Measurements from ENCODE around the gene IL12RB2. TPM values are rescaled to one million over a fixed set of nuclear protein-coding genes. Genes with fewer than 3 reads are reported as not detected.

The IL12RB2 gene
- total RNA-seq, 1 experiment from 2014 or later = not detected

DNA sequence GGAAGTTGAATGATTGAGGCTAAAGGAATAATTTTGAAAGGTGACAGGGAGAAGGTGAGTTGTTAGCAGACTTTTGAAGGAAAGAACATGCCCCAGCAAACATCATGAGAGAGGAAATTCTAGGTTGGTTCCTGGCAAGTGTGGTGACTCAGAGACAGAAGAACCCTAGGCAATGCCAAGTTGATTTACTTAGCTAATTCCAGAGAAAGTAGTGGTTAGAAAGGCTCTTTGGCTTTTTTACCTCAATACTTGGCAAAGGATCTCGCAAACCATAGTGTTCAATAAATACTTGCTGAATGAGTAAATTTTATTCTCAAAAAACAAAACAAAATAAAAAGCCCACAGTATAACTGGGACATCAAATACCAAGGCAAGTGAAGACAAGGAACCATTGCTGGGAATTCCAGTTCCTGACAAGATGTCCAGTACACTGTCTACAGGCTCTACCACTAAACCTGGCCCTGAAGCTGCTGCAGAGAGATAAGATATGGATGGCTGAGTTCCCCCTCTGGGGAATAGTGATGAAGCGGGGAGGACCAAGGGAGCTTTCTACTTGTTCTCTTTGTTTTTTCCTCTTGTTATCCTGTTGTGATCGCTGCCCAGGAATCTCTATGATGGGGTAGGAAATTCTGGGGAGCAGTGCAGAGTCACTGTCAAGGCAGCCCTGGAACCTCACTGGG lies 48.2 kb downstream of the IL12RB2 start:
- Mint-ChIP-seq H3K36me3 (ENCODE audit: insufficient read depth, unreplicated experiment) (no peaks in the 10 kb centered on the region), H3K27ac (ENCODE audit: unreplicated experiment) (no peak overlapping the region), H3K27me3 (ENCODE audit: unreplicated experiment) (no peaks in the 10 kb centered on the region), H3K9me3 (ENCODE audit: low read depth, unreplicated experiment) (no peaks in the 10 kb centered on the region), H3K4me1 (ENCODE audit: low read depth, unreplicated experiment) (no peaks in the 10 kb centered on the region), H3K4me3 (ENCODE audit: low read depth, unreplicated experiment) (no peak overlapping the region)
- no TSS peak for BruUV-seq (replicated peaks)
- TF ChIP-seq, protein P1, sequence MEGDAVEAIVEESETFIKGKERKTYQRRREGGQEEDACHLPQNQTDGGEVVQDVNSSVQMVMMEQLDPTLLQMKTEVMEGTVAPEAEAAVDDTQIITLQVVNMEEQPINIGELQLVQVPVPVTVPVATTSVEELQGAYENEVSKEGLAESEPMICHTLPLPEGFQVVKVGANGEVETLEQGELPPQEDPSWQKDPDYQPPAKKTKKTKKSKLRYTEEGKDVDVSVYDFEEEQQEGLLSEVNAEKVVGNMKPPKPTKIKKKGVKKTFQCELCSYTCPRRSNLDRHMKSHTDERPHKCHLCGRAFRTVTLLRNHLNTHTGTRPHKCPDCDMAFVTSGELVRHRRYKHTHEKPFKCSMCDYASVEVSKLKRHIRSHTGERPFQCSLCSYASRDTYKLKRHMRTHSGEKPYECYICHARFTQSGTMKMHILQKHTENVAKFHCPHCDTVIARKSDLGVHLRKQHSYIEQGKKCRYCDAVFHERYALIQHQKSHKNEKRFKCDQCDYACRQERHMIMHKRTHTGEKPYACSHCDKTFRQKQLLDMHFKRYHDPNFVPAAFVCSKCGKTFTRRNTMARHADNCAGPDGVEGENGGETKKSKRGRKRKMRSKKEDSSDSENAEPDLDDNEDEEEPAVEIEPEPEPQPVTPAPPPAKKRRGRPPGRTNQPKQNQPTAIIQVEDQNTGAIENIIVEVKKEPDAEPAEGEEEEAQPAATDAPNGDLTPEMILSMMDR (IDR thresholded peaks at IDR 0.05; ENCODE audit: unreplicated experiment) = no peak
- CTCF ChIA-PET = no interaction called here
- intact Hi-C loops (cut with micrococcal nuclease; ENCODE audit: unreplicated experiment) = no loop called here
- DNase-seq = no peak

DNA sequence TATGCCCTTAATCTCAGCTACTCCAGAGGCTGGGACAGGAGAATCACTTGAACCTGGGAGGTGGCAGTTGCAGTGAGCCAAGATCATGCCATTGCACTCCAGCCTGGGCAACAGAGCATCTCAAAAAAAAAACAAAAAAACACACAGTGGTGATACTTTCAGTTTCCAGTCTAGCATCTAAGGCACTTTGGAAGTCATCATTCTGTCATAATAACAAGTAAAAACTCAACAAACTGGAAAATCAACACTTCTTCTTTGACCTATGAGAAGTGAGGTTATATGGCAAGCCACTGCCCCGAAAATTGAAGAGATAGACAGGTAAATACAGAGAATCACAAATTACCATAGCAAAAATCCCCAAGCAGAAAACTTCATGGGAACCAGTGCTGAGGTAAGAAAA lies 51.9 kb downstream of the IL12RB2 start:
- BruUV-seq (replicated peaks) = no TSS peak

DNA sequence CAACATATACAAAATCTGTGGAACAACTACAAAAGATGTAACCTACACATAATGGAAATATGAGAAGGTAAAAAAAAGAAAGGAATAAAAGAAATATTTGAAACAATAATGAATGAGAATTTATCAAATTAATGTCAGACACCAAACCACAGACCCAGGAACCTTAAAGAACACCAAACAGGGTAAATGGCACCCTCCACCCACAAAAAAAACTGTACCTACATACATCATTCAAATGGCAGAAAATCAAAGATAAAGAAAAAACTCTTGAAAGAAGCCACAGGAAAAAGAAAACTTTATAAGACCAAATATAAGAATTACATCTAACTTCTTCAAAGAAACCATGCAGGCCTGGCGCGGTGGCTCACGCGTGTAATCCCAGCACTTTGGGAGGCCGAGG lies 54.0 kb downstream of the IL12RB2 start:
- no peak overlapping the region for H3K27ac Mint-ChIP-seq (ENCODE audit: unreplicated experiment)
- no peak for DNase-seq
- no peaks in the 10 kb centered on the region for H3K36me3 Mint-ChIP-seq (ENCODE audit: insufficient read depth, unreplicated experiment)
- intact Hi-C loops (cut with micrococcal nuclease; ENCODE audit: unreplicated experiment) = no loop called here
- CTCF ChIA-PET = no interaction called here
- no peaks in the 10 kb centered on the region for H3K27me3 Mint-ChIP-seq (ENCODE audit: unreplicated experiment)
- no peaks in the 10 kb centered on the region for H3K9me3 Mint-ChIP-seq (ENCODE audit: low read depth, unreplicated experiment)
- no peak overlapping the region for H3K4me3 Mint-ChIP-seq (ENCODE audit: low read depth, unreplicated experiment)
- no peaks in the 10 kb centered on the region for H3K4me1 Mint-ChIP-seq (ENCODE audit: low read depth, unreplicated experiment)
- BruUV-seq (replicated peaks) = no TSS peak
- TF ChIP-seq, protein P1 (IDR thresholded peaks at IDR 0.05; ENCODE audit: unreplicated experiment) = no peak

More for the DNA sequence above, 51.9 kb downstream of the IL12RB2 start:
- Mint-ChIP-seq H3K9me3 (ENCODE audit: low read depth, unreplicated experiment) (no peaks in the 10 kb centered on the region), H3K4me3 (ENCODE audit: low read depth, unreplicated experiment) (no peak overlapping the region), H3K27ac (ENCODE audit: unreplicated experiment) (no peak overlapping the region), H3K4me1 (ENCODE audit: low read depth, unreplicated experiment) (no peaks in the 10 kb centered on the region), H3K36me3 (ENCODE audit: insufficient read depth, unreplicated experiment) (no peaks in the 10 kb centered on the region), H3K27me3 (ENCODE audit: unreplicated experiment) (no peaks in the 10 kb centered on the region)
- TF ChIP-seq, protein P1 (IDR thresholded peaks at IDR 0.05; ENCODE audit: unreplicated experiment) = no peak
- CTCF ChIA-PET = no interaction called here
- intact Hi-C loops (cut with micrococcal nuclease; ENCODE audit: unreplicated experiment) = no loop called here
- DNase-seq = no peak

DNA sequence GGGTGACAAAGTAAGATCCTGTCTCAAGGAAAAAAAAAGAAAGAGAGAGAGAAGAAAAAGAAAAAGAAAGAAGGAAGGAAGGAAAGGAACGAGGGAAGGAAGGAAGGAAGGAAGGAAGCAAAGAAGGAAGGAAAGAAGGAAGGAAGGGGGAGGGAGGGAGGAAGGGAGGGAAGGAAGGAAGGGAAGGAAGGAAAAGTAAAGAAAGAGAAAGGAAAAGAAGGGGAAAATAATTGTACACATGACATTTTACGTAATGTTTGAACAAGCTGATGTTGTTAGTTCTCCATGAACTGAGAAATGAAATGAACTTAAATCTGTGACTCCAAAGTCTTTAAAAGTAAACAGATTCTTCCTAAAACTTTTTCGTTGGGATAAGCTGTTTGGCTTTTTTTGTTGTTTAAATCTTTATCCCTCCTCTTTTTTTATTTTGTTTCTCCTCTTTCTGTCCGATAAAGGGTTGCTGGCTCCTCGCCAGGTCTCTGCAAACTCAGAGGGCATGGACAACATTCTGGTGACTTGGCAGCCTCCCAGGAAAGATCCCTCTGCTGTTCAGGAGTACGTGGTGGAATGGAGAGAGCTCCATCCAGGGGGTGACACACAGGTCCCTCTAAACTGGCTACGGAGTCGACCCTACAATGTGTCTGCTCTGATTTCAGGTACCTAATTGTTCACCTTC lies 59.8 kb downstream of the IL12RB2 start:
- Mint-ChIP-seq H3K9me3 (ENCODE audit: low read depth, unreplicated experiment) (no peaks in the 10 kb centered on the region), H3K27ac (ENCODE audit: unreplicated experiment) (peak overlapping the region; percentile 24), H3K4me1 (ENCODE audit: low read depth, unreplicated experiment) (peaks cover 16% of the 10 kb centered on the region), H3K27me3 (ENCODE audit: unreplicated experiment) (no peaks in the 10 kb centered on the region), H3K4me3 (ENCODE audit: low read depth, unreplicated experiment) (no peak overlapping the region), H3K36me3 (ENCODE audit: insufficient read depth, unreplicated experiment) (no peaks in the 10 kb centered on the region)
- TF ChIP-seq, protein P1 (IDR thresholded peaks at IDR 0.05; ENCODE audit: unreplicated experiment) = no peak
- intact Hi-C loops (cut with micrococcal nuclease; ENCODE audit: unreplicated experiment) = no loop called here
- CTCF ChIA-PET = interaction anchor here (0.6 kb wide), 1 partner anchor 35 kb away, joined by 5 read pairs; no protein-coding TSS in a partner anchor
- peak; percentile 59 for DNase-seq
- no TSS peak for BruUV-seq (replicated peaks)
